HG02610 (cell line): Measurements from ENCODE around the gene ZSWIM5.
"Not testable (repeated sequence)": the region's sequence is repeated elsewhere in the genome, so short reads cannot be mapped to it uniquely, and the experiment has no call there.

Experiments used
- ATAC-seq: cut with Tn5 transposase; IDR thresholded peaks from one replicate; pipeline ENCODE4 v1.9.1; 2021; ENCODE audit warnings: mild to moderate bottlenecking, moderate library complexity; ENCODE audit not compliant: unreplicated experiment

Gene ZSWIM5

DNA sequence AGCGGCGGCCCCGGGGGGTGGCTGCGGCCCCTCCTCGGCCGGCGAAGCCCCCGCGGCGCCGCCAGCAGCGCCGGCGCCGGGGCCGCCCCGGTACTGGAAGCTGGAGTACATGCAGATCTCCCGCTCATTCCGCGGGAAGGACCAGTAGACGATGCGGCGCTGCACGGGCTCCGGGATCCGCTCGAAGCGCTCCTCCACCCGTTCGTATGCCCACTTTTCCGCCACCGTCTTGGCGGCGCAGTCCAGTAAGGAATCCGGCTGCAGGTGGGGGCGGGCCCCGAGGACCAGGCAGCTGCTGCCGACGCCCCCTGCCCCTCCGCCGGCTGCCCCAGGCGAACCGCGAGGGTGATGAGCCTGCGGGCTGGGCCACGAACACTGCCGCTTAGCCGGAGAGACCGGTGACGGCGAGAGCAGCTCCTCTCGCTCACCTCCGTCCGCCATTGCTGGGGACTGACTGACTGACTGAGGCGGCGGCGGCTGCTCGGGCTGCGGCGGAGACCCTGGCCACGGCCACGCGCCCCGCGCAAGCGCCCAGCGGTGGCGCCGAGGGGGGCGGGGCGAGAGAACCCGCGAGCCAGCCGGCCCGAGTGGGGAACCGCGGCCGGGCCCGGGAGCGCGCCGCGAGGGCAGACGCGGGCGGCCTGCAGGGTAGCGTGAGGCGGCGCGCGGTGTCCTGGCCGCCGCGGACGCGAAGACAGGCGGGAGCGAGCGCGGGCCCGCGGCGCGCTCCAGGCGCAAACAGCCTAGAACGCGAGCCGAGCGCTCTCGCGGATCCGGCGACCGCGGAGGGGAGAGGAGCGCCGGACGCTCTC lies at the start of gene ZSWIM5:
Gene ZSWIM5 (minus strand): TSS at position 696 of the 812 bp plus-strand sequence. CDS start 255 bp downstream, at position 441.
- ATAC-seq: no peak

- no peak for ATAC-seq
Observed at GRCh38 chr1:45254490-45254889, 48.1 kb upstream of the ZSWIM5 start.

GRCh38 chr1:45250544-45250943 lies 44.1 kb upstream of the ZSWIM5 start:
- ATAC-seq: no peak

DNA sequence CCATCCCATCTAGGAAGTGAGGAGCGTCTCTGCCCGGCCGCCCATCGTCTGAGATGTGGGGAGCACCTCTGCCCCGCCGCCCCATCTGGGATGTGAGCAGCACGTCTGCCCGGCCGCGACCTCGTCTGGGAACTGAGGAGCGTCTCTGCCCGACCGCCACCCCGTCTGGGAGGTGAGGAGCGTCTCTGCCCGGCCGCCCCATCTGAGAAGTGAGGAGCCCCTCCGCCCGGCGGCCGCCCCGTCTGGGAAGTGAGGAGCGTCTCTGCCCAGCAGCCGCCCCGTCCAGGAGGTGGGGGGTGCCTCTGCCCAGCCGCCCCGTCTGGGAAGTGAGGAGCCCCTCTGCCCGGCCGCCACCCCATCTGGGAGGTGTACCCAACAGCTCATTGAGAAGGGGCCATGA lies 41.6 kb upstream of the ZSWIM5 start:
- ATAC-seq: not testable (repeated sequence)

DNA sequence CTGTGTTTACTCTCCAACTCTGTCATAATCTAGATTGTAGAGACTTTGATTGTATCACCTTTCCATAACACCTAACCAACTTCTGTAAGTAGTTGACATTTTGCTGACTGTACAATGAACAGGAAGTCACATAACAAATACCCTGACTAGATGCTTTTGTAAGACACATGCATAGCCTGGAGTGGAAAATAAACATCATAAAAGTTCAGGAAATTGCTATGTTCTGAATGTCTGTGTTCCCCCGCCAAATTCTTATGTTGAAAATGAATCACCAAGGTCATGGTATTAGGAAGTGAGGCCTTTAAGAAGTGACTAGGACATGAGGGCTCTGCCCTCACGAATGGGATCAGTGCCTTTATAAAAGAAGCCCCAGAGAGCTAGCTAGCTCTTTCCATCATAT lies 40.4 kb upstream of the ZSWIM5 start:
- no peak for ATAC-seq

DNA sequence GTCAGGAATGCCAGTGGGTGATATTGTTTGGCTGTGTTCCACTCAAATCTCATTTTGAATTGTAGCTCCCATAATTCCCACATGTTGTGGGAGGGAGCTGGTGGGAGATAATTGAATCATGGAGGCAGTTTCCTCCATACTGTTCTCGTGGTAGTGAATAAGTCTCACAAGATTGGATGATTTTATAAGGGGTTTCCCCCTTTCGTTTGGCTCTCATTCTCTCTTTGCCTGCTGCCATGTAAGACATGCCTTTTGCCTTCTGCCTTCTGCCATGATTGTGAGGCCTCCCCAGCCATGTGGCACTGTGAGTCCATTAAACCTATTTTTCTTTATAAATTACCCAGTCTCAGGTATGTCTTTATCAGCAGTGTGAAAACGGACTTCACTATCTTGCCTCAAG lies 40.0 kb upstream of the ZSWIM5 start:
- ATAC-seq: not testable (repeated sequence)

DNA sequence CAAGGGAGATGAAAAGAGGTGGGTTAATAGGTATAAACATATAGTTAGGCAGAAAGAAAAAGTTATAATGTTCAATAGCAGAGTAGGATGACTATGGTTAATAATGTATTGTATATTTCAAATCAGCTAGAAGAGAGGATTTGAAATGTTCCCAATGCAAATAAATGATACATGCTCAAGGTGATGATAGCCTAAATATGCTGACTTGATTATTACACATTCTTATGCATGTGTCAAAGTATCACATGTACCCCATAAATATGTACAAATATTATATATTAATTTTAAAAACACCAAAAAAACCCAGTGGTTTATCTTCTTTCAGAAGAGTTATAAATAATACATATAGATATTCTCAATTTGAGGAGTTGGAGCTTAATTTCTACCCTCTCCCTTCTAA lies 38.3 kb upstream of the ZSWIM5 start:
- ATAC-seq: no peak

GRCh38 chr1:45243476-45244343 lies 37.3 kb upstream of the ZSWIM5 start:
- ATAC-seq: no peak

GRCh38 chr1:45238846-45239245 lies 32.4 kb upstream of the ZSWIM5 start:
- ATAC-seq: no peak

DNA sequence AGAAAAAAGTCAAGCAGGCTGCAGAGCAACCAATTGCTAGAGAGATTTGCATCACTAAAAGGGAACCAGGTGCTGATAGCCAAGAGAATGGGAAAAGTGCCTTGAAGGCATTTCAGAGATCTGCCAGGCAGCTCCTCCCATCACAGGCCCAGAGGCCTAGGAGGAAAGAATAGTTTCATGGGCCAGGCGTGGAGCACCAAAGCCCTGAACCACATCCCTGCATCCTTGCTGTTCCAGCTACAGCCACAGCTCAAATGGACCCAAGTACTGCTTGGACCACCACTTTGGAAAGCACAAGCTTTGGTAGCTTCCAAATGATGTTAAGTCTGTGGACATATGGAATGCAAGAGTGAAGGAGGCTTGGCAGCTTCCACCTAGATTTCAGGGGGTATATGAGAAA lies 29.7 kb upstream of the ZSWIM5 start:
- ATAC-seq: no peak

DNA sequence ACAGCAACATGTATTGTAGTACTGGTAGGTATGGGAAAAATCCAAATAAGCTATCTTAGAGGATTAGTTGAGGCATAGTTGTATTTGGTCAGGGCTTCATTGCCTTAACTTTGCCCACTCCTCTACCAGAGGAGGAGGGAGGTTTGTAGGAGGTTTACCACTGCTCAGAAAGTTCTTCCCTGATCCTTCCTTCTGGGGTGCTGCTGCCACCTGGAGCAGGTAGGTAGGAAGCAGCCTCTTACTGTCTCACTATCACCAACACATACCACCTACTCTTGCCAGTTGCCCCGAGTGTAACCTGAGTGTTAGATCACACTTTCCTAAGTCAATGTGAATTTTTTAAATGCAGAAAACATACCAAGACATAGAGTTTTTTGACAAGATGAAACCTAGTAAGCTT lies 24.1 kb upstream of the ZSWIM5 start:
- ATAC-seq: no peak

DNA sequence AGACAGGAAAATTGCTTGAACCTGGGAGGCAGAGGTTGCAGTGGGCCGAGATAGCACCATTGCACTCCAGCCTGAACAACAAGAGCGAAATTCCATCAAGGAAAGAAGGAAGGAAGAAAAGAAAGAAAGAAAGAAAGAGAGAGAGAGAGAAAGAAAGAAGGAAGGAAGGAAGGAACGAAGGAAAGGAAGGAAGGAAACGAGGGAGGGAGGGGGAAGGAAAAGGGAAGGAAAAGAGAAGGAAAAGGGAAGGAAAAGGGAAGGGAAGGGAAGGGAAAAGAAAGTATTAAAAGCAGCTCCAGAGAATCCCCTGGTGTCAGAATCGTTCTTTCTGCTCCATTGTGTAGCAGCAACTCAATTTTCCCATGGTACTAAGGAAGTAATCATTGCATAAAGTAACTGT lies 19.2 kb upstream of the ZSWIM5 start:
- no peak for ATAC-seq

DNA sequence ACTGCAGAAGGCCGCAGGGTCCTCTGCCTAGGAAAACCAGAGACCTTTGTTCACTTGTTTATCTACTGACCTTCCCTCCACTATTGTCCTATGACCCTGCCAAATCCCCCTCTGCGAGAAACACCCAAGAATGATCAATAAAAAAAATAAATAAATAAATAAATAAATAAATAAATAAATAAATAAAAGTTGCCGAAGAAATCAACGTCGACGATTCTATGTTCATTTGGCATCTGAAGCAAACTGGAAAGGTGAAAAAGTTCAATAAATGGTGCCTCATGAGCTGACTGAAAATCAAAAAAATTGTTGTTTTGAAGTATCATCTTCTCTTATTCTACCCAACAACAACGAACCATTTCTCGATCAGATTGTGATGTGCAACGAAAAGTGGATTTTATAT lies 17.3 kb upstream of the ZSWIM5 start:
- ATAC-seq: not testable (repeated sequence)

- no peak for ATAC-seq
Observed at GRCh38 chr1:45221716-45222115, 15.3 kb upstream of the ZSWIM5 start.

GRCh38 chr1:45216861-45217260 lies 10.5 kb upstream of the ZSWIM5 start:
- ATAC-seq: no peak

- ATAC-seq: no peak
Observed at GRCh38 chr1:45216200-45216541, 9.8 kb upstream of the ZSWIM5 start.

- ATAC-seq: no peak
Observed at GRCh38 chr1:45215485-45216199, 9.2 kb upstream of the ZSWIM5 start.

DNA sequence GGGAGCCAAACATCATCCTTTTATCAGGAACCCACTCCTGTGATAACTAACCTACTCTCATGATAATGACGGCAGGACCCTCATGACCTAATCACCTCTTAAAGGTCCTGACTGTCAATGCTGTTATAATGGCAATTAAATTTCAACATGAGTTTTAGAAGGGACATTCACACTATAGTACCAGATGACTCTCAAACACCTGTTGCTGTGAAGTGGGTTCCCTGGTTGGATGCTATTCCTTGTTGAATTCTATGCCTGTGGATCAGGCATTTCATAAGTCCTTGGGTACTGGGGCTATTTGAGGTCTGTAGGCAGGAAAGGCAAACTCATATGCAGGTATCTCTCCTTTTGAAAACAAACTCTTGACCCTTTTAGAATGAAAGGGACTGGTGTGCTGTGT lies 7.5 kb upstream of the ZSWIM5 start:
- no peak for ATAC-seq

DNA sequence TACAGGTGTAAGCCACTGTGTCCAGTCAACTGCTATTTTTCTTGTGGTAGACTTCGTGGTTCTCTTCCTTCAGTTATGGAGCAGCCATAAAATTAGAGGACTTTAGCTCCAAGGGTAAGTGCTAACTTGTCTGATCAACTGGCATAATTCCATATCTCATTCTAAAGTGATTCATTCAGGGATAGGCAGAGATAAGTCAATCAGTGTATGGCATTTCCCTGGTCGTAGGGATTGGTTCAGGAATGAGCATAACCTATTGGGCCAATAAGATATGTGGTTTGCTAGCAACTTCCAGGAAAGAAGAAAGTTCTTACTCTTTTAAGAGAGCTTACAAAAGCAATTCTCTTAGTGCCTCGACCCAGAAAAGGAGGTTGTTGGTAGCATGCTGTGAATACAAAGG lies 4.7 kb upstream of the ZSWIM5 start:
- no peak for ATAC-seq

GRCh38 chr1:45206808-45207623 lies 611 bp upstream of the ZSWIM5 start:
- ATAC-seq: no peak
